Measurements from ENCODE around the gene DEFB129.

The DEFB129 gene

GRCh38 chr20:257419-257818 lies 30.4 kb downstream of the DEFB129 start, which contains the start of gene DEFB132:
Gene DEFB132, plus strand, starts transcription at chr20:257724. Its CDS starts 55 bp downstream, at chr20:257779.
- DNase-seq = no peak

DNA sequence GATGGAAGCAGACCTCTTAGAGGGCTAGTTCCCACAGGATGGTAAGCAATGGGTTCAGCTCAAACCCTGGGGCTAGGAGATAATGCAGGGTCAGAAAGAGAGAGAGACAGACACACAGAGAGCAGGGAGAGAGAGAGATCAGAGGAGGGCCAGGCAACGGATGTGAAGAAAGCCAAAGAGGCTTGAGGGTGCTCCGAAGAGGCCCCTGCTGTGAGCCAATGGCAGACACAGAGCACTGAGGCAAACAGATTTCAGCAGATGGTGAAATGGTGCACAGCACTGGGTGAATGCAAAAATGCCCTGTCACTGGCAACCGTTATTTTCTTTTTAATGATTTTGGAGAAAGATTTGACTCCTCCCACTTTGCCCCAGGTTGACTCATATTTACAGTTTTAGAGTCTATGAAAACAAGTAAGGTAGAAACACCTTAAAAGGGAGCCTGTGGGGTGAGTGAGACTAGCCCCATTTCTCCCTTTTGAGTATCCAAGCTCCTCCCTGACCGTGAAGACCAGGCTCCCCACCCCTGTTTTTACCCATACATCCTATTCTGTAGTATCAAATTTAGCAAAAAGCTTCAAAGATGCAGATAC lies 31.3 kb downstream of the DEFB129 start:
- no peak for DNase-seq

DNA sequence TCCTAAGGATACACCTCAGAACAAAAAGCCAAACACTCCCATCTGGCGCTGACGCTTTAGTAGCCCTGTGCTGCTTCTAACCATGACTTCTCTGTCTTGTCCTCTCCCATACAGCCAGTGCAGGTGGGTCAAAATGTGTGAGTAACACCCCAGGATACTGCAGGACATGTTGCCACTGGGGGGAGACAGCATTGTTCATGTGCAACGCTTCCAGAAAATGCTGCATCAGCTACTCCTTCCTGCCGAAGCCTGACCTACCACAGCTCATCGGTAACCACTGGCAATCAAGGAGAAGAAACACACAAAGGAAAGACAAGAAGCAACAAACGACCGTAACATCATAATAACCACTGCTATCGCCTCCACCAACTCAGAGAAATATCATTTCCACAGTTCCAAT lies 31.9 kb downstream of the DEFB129 start:
- peak; percentile 32 for DNase-seq

- no peak for DNase-seq
Observed at GRCh38 chr20:259981-260380, 32.9 kb downstream of the DEFB129 start.

DNA sequence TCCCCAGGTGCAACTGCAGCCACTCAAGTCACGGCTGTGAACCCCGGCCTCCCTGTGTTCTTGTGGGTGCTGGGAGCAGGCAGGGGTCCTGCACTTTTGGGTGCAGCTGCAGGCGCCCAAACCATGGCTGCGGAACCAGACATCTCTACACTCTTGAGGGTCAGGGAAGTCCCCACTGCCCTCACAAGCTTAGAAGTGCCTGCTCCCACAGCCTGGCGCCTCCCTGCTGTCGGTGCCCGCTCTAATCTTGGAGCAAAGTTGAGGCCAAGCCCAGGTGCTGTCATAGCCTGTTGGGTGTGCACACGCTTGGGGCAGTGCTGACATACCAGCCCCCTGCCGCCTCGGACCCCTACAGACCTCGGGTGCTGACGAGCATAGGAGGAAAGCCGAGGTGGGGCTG lies 36.6 kb downstream of the DEFB129 start:
- DNase-seq = no peak

GRCh38 chr20:266596-267562 lies 39.8 kb downstream of the DEFB129 start:
- peak; percentile 93 for DNase-seq

- no peak for DNase-seq
Observed at GRCh38 chr20:270517-270916, 43.5 kb downstream of the DEFB129 start.

- no peak for DNase-seq
Observed at GRCh38 chr20:271069-271468, 44.0 kb downstream of the DEFB129 start.

GRCh38 chr20:271528-271927 lies 44.5 kb downstream of the DEFB129 start:
- DNase-seq = no peak

DNA sequence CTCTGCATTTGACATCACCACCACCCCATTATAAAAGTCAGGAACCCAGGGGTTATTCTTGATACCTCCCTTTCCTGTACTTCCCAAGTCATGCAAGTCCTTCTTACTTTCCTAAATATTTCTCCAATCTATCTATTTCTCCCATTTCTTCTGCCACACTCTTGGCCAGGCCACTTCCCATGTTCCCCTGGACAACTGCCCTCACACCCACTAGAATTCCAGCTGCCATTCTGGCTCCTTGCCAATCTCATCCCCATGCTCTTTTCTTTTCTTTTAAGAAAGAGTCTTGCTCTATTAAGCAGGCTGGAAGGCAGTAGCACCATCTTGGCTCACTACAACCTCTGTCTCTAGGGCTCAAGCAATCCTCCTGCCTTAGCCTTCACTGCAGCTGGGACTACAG lies 45.7 kb downstream of the DEFB129 start:
- DNase-seq = peak; percentile 22

DNA sequence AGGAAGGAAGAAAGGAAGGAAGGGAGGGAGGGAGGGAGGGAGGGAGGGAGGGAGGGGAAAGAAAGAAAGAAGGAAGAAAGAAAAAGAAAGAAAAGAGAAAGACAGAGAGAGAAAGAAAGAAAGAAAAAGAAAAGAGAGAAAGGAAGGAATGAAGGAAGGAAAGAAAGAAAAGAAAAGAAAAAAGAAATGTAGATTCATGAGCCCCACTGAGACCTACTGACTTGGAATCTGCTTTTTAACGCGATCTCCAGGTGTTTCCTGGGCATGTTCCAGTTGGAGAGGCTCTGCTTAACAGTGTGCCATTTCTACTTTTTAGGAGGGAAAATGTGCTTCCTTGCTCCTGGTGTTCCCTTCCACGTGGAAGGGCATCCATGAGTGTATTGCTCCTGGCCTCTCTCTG lies 46.8 kb downstream of the DEFB129 start:
- no peak for DNase-seq

GRCh38 chr20:275791-276190 lies 48.7 kb downstream of the DEFB129 start:
- no peak for DNase-seq

DNA sequence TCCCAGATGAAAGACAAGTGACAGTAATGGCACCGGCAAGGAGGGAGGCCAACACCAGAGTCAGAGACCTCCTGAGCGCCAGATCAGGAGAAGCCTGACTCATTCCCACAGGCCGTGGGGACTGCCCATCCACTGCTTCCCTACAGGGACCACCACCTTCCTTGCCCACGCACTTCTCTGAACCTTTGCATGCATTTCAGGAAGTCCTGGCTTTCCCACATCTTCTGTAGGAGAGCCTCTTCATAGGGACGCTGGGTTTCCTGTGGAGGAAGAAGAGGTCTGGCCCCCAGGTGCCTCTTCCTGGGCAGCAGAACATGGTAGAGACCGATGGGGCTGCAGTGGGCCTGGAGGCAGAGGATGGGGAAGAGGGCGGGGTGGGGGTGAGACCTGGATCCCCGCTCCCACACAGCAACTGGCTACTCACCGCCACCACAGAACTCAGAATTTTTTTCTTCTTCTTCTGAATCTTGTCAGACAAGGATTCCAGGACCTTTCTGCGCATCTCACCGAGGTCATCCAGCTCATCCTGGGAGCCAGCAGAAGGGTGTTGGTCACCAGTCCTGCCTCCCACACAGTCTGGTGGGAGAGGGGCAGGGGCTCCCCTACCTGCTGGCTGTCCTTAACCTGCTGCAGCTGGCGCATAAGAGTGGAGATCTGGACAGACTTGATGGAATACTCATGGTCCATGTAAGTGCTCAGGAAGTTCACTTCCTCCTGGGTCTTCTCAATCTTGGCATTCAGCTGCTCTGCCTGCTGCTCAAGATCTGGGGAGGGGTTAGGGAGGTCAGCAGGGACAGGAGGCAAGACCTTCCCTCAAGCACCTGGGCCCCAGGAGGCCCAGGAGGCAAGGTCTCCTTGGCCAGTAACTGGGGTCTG lies 49.8 kb downstream of the DEFB129 start:
- DNase-seq = no peak

DNA sequence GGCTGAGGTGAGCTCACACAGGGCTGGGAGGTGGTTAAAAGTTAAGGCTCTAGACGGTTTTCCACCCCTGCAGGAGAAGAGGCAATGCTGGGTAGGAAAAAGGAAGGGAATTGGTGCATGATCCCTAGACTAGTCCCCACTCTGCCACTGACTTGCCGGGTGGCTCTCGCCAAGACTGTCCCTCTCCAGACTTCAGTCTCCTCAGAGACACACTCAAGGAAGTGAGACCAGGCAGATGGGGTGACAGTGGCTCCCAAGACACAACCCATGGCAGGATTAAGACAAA lies 50.4 kb downstream of the DEFB129 start:
- no peak for DNase-seq

DNA sequence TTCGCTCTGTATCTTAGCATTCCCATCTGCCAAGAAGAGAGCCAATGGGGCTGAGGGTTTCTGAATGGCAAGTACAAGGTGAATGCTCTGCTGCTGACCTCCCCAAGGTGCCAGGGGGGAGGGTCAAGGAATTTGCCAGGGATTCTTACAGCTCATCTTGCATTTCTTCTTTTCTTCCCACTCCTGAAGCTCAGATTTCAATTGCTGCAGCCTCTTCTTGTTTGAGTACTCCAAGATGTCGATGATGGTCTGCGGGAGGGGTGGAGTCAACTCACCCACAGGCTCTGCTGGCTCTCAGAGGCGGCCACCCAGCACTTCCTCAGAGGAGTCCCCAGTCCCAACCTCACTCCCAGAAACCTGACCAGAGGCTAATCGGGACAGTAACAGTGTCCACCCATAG lies 51.1 kb downstream of the DEFB129 start:
- no peak for DNase-seq

GRCh38 chr20:278607-279571 lies 51.8 kb downstream of the DEFB129 start:
- DNase-seq = no peak
